GM21723 (cell line): ENCODE results near the gene DPP9.
"Not testable (repeated sequence)": the region's sequence is repeated elsewhere in the genome, so short reads cannot be mapped to it uniquely, and the experiment has no call there.

Source experiments
- ATAC-seq: cut with Tn5 transposase; IDR thresholded peaks from one replicate; pipeline ENCODE4 v1.9.1; 2021; ENCODE audit warnings: mild to moderate bottlenecking, moderate library complexity; ENCODE audit not compliant: unreplicated experiment

DPP9 gene

DNA sequence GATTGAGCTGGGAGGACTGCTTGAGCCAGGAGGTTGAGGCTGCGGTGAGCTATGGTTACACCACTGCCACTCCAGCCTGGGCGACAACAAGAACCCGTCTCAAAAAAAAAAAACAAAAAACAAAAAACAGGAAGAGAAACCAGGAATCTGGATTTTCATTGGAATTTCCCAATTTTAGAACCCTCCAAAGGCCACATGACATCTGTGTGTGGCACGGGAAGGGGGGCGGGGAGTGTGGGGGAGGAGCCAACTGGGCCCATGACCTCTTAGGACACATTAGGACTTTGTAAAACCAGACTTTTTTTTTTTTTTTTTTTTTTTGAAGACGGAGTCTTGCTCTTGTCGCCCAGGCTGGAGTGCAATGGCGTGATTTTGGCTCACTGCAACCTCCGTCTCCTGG lies 32.3 kb downstream of the DPP9 start:
- ATAC-seq, result no peak

DNA sequence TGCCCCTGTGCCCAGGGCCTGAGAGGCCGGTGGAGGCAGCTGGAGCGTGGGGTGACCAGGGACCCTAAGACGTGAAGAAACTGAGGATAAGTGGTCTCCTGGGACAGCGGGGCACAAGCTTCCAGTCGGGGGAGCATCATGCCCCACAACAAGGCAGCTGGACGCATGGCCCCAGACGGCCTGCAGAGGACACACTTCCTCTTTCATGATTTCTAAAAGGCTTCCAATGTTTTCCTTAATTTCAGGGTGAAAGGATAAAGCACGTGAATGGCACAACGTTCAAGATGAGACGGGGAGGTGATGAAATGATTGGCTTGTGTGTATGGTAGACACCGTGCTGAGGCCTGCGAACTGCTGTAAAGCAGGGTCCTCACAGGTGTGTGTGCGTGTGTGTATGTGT lies 33.3 kb downstream of the DPP9 start:
- no peak for ATAC-seq

DNA sequence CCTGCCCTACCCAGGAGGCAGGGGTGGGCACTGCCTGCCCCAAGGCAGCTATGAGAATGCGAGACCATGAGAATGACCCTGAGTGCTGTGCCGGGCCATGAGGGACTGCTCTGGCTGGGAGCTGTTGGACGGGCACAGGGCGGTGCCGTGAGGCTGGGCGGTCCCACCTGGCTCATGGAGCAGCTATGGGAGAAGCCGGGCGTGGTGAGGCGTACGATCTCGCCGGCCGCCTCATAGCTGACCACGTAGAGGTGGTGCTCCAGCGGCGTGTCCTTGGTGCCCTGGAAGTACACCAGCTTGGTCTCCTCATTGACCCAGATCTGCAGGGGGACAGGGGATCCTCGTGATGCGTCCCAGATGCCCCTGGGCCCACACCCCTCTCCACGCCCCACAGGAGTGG lies 34.2 kb downstream of the DPP9 start:
- no peak for ATAC-seq

DNA sequence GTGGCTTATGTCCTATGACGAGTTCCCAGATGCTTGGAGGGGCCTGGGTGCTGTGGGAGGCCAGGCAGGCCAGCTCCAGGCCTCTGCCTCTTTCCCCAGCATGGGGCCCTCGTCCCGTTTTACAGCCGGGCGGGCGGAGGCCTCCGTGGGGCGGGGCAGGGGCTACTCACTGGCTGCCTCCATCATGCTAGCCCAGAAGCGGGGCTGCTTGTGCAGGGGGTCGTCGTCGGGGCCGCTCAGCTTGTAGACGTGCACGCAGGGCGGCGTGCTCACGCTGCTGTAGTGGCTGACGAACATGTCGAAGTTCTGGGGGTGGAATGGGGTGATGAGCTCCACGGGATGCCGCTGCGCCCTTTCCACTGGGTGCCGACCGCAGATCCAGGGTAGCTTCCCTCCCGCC lies 35.1 kb downstream of the DPP9 start:
- ATAC-seq, result no peak

DNA sequence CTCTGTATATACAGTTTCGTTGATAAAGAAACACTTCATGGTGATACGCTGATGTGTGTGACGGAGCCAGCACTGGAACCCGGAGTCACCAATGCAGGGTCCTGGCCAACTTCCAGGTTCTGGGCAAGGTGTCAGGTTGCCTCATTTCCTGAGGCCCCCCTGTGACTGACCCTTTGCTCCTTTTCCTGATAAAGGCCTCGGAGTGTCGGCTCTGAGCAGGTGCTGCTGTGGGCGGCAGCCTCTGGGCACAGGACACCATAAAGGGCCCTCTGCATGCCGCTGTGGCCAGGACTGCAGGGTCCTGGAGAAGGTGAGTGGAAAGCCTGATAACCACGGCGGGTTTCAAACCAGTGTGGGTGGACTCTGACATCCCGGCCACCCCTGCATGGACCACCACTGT lies 36.2 kb downstream of the DPP9 start:
- ATAC-seq, result no peak

DNA sequence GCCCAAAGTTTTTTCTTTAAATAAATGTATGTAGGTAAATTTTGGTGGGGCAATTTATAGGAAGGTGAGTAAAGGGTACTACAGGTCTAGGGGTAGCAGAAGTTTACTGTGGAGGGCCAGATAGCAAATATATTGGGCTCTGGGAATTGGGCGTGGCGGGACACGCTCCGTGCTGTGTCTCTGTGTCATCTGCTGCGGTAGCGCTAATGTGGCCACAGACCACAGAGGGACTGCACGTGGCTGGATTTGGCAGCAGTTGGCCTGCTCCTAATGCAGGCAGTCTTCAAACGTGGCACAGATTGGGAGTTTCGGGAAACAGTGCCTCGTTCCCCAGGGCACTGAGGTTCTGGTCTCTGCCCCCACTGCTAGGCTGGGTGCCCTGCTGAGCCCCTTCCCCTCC lies 36.9 kb downstream of the DPP9 start:
- no peak for ATAC-seq

DNA sequence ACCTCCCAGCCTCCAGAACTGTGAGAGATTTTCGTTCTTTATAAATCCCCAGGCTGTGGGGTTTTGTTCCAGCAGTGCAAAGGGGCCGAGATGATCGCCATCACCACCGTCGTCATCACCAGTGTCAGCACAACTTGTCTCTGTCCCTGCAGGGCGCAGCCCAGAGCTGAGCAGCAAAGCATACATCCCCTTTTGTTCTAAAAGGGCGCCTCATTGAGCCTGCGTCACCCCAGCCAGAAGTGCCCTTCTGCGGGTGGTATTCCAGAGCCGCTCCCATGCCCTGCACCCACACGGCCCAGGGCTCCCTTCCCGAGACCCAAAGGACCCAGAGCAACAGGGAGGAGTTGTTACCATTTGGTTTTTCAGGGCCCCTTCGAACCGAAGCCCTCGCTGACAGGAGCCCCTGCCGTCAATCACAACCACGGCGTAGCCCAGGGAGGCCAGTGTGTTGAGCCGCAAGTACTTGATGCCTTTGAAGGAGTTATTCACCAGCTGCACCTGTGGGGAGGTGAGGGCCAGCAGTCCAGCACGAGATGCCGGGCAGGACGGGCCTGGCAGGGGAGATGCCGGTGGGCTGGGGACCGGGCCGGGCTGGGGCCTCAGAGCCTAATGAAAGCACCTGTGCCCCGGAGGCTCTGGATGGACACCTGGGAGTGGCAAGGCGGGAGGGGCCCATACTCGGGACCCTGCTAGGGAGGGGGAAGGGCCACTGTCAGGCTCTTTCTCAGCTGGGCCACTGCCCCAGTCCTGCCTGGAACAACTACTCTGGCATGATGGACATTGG lies 39.1 kb downstream of the DPP9 start:
- ATAC-seq, result no peak

DNA sequence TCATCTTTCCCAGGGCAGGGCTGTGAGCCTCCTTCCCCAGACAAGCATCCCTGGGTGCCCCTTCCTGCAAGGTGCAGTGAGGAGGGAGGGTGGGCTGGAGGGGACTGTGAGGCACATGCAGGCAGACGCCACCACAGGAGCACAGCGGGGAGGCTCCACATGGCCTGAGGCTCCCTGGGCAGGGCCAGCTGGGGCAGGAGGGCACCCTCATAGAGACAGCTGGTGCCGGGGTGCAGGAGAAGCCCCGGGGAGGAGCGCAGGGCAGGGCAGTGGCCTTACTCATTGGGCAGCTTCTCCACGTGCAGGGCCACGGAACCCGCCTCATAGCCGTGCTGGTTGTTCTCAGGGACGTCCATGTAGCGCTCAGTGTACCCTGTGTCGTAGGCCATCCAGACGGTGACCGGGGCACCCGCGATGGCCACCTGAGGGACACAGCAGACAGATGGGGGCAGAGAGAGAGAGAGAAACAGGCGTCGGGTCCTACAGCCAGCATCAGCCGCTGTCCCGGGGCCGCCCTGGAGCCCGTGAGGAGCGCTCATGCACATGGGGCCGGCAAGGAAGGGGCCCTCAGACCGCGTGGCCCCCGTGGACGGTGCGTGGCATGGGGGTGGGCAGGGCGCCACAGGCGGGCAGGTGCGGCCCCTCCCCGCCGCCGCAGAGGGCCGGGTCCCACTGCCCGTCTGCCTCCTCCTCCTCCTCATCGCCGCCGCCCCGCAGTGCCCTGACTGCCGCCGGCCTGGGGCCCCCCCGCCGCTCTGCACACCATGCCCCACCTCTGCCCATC lies 41.0 kb downstream of the DPP9 start:
- no peak for ATAC-seq

DNA sequence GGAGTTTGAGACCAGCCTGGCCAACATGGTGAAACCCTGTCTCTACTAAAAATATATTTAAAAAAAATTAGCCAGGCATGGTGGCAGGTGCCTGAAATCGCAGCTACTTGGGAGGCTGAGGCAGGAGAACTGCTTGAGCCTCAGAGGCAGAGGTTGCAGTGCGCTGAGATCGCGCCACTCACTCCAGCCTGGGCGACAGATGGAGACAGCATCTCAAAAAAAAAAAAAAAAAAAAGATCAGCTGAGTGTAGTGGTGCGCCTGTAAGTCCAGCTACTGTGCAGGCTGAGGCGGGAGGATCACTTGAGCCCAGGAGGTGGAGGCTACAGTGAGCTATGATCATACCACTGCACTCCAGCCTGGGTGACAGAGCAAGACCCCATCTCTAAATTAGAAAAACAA lies 43.6 kb downstream of the DPP9 start:
- ATAC-seq, result not testable (repeated sequence)

DNA sequence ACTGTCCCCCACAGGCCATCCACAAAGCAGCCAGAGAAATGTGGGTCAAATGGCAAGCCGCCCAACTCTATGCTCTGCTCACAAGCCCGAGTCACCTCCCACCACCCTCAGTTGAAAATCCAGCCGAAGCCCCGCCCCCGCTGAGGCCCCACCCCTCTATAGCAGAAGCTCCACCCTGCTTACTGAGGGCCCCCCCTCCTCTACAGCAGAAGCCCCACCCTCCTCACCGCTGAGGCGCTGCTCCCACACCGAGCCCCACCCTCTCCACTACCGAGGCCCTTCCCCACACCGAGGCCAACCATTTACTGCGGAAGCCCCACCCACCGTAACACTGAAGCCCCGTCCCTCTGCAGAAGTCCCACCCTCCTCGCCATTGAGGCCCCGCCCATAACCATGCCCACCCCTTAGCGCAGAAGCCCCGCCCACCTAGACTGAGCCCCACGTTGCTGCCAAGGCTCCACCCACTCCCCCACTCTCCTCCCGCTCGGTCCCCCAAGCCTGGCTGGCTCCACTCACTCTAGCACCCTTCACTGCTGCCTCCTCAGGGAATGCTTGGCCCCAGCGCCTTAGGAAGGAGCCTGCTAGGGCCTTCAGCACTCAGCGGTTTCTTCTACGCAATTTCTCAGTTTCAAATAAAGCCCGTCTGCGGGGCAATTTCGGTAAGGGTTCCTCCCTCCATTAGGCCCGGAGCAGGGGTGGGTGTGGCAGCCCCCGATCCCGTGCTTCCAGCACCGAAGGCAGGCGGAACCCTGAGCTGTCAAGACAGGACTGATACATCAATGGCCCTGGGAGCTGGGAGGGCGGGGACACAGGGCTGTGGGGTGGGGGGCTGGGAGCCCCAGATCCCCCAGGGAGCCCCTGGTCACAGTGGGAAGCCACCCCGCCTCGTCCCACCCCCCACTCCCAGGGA lies 44.5 kb downstream of the DPP9 start:
- no peak for ATAC-seq

DNA sequence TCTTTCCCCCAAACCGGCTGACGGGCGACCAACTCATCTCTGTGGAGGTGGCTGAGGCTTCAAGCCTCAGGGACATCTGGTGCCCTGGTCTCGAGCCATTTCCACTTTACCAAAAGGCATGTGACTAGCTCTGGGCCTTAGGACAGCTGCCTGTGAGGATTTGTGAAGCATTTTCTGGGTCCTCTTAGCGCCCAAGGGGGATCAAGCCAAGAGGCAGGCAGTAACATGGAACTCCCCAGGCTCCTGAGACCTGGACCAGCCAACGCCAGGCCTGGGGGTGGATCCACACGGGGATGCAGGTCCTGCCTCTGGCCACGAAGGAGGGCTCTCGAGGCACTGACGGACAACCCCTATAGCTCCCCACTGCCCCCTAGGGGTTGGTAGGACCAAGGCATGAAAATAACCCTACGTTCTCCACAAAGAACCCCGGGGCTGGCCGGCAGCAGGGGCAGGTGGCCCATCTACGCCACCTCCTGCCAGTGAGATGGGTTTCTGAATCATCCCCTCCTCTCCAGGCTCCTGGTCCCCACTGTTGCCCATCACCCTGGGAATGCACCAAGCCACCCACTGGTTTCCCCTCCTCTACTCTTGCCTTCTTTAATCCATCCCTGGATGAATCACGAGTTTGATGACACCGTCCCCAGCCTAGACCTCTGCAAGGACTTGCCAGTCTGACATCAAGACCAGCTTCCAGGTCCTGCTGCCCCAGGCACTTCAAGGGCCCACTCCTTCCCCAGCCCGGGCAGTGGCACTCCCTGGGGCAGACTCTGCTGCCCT lies 46.5 kb downstream of the DPP9 start:
- no peak for ATAC-seq

DNA sequence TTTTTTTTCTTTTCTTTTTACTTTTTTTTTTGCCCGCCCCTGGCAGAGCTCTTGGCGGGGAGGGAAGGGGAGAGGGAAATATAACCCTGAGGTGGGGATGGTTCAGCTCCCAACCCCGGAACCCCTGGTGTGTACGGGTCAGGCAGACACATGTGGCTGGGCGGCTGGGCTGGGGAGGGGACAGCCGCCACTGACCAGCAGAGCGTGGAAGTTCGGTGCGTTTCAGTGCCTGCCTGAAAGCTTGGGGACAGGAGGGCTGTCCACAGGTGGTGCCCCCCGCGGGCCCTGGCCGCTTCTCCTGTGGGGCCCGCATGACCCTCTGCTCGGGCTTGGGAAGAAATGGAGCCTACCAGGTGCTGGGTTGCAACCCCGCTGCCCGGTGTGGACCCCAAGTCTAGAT lies 48.3 kb downstream of the DPP9 start:
- no peak for ATAC-seq

DNA sequence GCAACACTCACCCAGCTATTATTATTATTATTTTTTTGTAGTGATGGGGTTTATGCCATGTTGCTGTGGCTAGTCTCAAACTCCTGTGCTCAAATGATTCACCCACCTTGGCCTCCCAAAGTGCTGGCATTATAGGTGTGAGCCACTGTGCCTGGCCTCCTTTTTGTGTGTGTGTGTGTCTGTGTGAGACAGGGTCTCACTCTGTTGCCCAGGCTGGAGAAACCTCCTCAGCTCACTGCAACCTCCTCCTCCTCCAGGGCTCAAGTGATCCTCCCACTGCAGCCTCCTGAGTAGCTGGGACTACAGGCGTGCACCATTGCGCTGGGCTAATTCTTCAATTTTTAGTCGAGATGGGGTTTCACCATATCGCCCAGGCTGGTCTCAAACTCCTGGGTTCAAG lies 49.9 kb downstream of the DPP9 start:
- no peak for ATAC-seq

DNA sequence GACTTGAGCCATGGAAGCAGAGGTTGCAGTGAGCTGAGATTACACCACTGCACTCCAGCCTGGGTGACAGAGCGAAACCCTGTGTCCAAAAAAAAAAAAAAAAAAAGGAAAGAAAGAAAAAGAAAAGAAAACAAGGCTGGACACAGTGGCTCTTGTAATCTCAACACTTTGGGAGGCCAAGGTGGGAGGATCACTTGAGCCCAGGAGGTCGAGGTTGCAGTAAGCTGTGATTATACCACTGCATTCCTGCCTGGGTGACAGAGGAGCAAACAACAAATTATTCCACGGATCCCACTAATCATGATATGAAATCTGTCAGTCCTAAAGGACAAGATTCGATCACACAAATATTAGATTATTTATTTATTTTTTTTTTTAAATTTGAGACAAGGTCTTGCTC lies 50.4 kb downstream of the DPP9 start:
- no peak for ATAC-seq

DNA sequence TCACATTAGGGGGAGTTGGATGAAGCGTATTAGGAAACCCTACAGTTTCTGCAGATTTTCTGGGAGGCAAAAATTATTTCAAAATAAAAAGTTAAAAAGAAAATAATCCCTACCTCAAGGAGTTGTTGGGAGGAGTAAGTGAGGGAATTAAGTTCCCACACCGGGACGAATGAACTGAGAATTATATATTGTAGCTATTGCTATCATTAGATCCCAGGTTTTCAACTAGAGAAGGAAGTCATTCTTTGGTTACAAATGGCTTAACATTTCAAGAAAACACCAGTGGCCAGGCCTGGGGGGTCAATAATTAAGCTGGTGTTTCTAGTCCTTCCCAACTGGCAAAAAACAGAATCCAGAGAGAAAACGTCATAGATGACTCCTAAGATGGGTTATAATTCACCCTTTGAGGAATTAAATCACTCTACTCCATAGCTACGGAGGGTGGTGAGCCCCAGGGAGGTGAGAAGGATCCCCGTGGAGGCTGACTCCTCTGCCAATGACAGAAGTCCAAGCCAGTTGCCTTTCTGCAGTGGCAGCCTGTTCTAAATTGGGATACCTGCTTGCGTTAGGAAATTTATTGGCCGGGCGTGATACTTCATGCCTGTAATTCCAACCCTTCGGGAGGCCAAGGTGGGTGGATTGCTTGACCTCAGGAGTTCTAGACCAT lies 52.3 kb downstream of the DPP9 start:
- no peak for ATAC-seq

DNA sequence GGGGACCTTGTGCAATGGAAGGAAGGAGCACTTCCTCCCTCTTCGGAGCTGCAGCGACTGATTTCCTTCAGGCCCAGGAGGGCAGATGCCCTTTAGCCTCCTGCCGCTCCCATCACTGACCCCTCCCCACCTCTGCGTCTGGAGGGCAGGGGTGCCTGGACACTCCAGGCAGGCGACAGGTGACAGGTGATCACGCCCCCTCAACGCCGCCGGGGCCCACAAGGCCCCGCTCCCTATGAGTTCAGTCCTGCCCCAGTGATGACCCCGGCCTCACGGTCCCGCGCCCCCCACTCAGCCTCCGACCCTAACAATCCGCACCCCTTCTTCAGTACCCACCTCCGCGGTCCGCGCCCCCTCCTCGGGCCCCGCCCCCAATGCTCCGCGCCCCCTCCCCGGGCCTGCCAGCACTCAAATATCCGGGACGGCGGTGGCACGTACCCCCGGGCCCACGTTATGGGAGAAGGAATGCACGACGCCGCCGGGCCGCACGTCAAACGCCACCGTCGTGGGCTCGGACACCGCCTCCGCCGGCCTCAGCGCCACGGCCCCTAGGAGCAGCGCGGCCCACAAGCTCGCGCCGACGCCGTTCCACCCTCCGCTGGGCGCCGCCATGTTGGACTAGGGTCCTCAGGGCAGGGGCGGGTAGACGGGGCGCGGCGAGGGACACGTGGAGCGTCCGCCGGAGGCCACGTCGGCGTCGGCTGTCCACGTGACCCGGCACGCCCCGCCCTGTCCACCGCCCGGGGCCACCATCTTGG lies 53.7 kb downstream of the DPP9 start, which contains the start of gene MYDGF:
Gene MYDGF, minus strand, starts transcription at position 620 of the 758 bp plus-strand sequence. Its CDS starts 8 bp downstream, at position 612.
- ATAC-seq, result peak; percentile 82

DNA sequence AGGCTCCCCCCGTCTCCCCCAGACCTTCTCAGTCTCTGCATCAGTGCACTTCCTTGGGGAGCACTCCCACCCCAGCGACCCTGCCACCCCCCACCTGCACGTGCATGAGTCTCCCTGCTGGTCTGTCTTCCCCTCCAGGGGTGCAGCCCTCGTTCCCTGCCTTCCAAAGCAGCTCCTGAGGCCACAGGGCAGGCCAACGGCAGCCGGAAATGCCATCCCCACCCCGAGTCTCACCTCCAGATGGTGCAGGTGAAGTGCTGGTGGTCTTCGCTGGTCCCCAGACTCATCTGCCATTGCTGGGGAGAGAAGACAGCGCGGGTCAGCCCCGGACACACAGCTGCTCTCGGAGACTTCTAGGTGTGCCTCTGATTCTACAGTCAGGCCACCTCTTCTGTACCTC lies 59.0 kb downstream of the DPP9 start:
- no peak for ATAC-seq

DNA sequence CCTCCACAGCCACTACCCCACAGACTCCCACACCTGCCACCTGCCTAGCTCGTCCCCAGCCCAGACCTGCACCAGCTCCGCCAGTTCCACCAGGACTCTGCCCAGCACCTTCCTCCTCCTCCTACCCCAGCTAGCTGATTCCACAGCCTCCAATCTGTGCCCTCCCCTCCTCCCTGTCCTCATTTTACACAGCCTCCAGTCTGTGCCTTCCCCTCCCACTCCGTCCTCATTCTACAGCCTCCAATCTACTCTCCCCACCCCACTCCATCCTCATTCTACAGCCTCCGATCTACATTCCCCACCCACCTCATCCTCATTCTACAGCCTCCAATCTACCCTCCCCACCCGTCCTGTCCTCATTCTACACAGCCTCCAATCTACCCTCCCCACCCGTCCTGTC lies 60.8 kb downstream of the DPP9 start:
- ATAC-seq, result no peak

DNA sequence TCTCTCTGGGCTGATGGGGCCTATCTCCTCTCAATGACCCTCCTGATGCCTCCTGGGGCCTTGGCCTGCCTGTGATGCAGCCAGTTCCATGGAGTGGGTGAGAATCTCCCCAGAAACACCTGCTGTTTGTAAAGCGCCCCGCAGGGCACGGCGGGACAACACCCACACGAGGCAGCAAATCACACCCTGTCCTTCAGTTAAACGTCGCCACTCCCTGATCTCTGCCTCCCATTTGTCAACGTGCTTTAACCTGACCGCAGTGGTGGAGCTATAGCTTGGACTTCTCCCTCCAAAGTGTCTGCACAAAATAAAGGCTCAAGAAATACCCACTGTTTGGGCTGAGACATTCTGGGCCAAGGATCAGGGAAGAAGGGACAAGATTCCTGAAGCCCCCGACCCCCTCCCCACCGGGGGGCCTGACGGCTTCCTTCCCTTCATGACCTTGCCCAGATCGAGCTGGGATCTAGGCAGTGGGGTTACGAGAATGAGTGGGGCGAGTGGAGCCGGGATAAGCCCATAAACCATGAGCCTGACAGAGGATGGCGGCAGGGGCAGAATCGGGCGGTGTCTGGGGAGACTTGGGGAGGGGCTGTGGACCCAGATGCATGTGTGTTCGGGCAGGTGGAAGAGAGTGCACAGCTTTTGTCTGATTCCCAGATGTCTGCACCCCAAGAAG lies 61.5 kb downstream of the DPP9 start:
- no peak for ATAC-seq
